HG03378 (cell line): ENCODE measurements around the gene CSMD2.

Experiments
- ATAC-seq: cut with Tn5 transposase; IDR thresholded peaks from one replicate; pipeline ENCODE4 v1.9.1; 2021; ENCODE audit warnings: mild to moderate bottlenecking, moderate library complexity; ENCODE audit not compliant: unreplicated experiment

The CSMD2 gene

DNA sequence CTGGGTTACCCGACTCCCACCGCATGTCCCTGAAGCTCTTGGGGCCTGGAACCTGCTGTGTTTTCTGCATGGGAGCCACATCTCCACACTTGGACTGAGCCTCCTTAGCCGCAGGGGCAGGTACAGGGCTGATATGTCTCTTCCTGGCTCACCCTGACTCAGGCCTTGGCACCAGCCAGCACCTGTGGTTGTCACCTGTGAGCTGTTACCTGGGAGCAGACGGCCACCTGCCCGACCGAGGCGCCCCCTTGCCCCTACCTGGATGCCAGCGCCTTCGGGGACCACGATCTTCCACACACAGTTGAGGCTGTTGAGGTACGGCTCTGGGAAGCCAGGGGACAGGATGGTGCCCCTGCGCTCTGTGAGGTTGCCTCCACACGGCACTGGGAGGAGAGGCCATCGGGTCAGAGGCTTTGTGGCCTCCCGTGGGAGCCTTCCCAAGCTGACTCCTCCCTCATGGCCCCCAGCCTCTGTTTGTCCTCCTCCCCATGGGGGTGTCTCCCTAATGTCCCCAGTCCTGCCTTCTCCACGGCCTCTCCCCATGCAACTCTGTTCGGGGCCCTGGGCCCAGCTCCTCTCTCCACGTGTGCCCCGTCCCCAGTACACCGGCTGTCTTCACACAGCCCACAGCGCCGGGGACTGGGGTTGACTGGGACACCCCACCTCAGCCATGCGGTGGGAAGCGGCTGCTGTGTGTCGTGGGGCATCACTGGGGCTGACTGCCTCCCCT lies 540.6 kb downstream of the CSMD2 start:
- ATAC-seq = no peak

DNA sequence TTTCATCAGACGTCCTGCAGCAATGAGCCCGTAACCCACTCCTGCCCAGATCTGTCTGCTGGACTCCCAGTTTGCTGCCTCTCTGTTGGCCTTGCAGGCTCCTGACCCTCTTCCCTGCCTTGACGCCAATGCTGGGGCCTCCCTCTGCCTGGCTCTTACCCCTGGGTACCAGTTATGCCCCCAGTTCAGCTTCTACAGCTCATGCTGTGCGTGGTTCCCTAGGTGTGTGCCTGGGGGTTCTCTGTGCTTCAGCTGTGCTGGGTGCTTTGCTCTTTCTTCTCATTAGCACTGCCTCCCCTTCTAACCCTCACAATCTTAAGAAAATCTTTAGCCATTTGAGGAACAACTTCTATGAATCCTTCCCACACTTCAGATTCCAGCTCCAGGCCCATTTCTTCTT lies 541.2 kb downstream of the CSMD2 start:
- ATAC-seq = no peak

DNA sequence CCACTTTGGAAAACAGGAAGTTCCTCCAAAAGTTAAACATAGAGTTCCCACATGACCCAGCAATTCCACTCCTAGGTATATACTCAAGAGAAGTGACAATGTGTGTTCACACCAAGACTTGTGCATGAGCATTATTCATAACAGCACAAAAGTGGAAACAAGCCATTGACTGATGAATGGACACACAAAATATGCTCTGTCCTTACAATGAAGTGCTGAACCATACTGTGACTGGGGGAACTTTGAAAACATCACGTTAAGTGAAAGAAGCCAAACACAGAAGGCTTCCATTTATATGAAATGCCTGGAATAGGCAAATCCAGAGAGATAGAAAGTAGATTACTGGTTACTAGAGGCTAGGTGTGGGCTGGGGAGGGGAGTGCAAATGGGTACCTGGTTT lies 542.3 kb downstream of the CSMD2 start:
- no peak for ATAC-seq

DNA sequence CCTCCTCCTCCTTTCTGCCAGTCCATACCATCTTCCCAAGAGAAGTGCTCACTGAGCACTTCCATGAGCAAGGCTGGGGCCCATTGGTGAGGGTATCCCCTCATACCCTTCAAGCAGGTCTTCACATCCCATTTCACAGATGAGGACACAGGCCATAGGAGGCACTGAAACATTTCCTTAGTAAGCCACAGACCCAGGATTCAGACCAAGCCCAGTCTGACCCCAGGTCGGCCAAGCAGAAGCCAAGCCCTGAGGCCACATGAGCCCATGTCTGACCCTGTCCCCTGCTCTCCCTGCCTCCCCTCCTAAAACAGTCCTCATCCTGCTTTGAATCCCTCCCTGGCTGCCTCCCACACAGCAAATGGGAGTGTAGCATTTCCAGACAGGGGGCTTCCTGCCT lies 546.4 kb downstream of the CSMD2 start:
- ATAC-seq = no peak

DNA sequence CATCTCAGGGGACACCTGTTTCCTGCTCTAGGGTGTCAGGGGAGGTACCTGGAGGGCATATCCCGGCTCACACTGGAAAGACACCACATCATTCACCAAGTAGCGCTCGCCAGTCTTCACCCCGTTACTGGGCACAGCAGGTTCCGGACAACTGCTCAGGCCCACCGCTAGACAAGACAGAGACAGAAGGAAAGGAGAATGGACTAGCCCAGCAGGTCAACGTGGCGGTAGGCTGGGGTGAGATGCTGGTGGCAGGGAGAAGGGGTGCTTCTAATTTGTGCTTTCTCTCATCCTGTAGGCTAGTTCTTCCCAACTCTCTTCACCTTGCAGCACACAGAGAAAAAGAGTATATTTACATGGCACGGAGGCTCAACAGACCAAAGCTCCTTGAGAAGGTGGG lies 547.6 kb downstream of the CSMD2 start:
- no peak for ATAC-seq

DNA sequence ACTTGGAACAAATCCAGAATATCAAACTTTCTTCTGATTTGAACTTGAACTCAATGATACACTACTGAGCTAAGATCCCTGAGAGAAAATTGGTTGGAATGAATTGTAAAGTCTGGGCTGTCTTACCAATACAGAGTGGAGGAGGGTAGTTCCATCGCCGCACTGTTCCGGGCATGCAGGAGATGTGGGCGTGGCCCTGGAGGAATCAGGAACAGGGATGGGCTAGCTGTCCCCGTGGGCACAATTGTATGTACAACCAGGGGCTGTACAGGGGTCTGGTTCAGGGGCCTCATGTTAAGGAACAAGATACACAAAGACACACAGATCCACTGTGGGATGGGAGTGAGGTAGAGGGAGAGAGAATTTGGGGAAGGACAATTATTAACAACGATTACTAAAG lies 548.2 kb downstream of the CSMD2 start:
- no peak for ATAC-seq

DNA sequence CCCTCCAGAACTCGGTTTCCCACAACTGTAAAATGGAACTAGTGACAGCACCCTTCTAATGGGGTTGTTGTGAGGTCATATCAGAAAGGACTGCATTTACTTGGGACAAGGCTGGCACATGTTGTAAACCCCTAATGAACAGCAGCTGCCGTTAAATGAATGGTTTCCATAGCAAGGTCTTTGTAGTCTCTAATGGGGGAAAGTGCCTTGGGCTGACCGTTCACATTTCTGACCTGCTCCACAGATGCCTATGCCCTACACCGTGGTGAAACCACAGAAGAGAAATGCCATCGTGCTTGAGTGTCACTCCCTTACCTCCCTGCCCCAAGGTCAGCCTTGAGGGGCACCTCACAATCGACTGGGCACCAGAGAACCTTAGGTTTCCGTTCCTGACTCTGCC lies 549.5 kb downstream of the CSMD2 start:
- no peak for ATAC-seq

DNA sequence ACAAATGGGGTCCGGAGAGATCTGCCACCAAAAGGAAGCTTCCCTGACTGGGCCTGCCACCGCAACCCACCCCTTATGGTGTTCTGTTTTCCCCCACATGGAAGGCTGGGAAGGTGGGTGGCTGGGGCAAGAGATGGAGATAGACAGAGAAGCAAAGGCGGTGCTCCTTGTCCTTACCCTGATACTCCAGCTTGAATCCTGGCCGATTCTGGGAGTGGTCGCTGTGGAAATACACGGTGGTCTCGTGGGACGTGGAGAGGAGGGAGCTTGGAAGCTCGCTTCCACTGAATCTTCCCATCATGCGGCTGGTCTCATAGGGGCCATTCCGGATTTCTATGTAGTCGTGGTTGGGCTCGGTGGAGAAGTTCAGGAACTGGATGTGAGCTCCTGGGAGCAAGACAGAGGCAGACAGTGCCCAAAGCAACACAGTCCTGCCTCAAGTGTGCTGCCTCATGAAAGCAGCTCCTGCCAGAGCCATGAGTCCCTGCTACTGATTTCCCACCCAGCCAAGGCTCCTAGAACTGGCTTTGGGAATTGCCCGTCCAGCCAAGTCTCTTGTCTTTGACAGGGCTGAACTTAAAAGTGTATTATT lies 554.1 kb downstream of the CSMD2 start:
- no peak for ATAC-seq

DNA sequence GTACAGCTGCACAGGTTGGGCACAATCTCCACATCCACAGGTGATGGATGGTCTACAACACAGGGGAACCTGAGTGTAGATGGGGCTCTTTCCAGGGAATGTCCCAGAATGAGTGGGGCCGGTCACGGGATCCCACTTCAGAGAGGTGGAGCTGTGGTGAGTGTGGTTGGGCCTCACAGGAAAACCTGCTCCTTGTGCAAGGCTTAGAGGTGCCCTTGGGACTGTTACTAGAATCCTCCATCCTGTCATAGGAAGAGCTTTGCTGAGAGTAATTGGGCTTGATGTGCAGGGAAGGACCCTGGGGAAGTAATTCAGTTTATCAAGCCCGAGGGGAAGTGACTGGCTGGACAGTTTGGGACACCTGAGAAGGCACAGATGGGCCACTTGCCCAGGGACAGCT lies 554.6 kb downstream of the CSMD2 start:
- ATAC-seq = no peak

DNA sequence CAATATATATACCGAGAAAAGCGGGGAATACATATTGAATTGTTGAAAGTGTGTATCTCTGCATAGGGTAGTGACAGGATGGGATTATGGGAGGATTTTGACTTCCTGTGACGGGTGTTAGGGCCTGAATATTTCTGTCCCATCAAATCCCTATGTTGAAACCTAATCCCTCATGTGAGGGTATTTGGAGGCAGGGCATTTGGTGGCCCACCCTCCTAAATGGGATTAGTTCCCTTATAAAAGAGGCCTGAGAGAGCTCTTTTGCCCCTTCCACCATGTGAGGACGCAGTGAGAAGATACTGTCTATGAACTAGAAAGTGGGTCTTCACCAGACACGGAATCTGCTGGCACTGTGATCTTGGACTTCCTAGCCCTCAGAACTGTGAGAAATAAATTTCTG lies 555.3 kb downstream of the CSMD2 start:
- no peak for ATAC-seq

DNA sequence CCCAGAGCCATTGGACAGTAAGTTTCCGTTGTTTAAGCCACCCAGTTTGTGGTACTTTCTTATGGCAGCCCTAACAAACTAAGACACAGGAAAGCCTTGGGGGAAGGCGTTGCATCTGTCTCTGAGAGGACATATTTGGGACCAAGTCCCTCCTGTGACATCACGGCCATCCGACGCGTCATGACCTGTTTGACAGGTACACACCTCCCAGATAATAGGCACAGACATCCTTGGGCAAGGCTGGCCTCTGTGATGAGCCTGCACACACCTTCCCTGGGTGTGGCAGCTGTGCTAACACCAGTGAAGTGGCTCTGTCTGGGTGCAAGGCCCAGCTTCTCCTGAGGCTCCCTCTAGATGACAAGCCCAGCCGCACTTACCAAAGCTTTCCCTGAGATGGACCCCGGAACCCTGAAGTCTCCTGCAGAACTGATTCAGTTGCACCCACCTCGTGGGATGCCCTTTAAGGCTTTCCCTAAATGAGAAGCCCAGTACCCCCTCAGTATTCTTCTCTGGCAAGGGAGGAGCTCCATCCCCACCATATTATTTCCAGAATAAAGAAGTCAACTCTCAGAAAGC lies 556.1 kb downstream of the CSMD2 start:
- ATAC-seq = no peak

DNA sequence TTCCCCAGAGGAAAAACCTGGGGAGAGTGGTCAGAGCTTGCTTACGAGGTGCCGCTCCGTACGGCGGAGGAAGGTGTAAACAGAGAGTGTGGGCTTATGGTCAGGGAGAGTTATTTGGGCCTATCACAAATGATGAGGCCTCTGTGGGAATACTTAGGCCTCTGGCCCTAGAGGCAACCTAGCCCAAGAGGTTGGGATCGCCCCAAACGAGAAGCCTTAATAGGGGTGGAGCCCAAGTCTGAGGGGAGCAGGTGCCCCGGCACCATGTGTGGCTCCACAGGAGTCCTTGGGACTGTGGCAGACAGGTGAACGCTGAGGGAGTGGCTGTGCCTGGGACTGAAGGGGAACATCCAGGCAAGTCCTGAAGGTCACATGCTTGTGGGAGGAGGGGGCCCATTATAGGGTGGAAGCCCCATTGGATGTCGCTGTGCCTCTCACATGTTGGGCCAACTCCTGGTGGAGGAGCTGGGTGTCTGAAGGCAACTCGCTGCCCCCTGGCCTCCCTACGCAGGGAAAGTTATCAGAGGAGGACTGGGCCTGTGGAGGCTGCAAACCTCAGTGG lies 557.5 kb downstream of the CSMD2 start:
- ATAC-seq = no peak

DNA sequence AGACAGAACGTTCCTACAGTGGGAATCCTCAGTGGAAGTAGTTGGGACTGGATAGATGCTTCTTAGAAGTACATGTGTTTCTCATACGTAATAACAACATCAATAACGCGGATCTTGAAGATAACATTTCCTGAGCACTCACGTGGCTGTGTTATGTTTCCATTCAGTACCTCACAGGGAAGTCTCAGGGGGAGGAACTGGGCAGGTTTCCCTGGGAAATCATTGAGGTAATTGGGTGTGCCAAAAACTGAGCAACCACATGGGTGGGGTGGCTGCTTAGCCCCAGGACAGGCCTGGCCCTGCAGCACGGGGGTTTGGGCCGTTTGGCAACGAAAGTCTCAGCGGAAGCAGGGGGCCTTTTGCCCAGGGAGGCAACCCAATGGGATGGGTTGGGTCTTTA lies 558.8 kb downstream of the CSMD2 start:
- ATAC-seq = no peak

DNA sequence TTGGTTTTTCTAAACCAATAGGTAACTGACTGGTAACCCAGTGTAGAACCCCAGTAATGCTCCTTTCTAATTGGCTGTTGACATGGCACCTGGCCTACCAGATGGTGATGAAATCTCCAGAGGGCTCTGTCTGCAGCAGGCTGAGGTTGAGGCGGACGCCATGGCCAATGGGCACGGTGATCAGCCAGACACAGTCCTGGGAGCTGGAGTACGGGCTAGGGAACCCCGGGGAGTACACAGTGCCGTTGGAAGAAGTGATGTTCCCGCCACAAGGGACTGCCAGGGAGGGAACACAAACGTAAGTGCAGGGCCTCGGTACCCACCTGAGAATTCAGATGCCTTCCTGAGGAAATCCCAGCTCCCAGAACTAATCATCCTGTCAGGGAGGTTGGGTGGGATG lies 562.8 kb downstream of the CSMD2 start:
- no peak for ATAC-seq

DNA sequence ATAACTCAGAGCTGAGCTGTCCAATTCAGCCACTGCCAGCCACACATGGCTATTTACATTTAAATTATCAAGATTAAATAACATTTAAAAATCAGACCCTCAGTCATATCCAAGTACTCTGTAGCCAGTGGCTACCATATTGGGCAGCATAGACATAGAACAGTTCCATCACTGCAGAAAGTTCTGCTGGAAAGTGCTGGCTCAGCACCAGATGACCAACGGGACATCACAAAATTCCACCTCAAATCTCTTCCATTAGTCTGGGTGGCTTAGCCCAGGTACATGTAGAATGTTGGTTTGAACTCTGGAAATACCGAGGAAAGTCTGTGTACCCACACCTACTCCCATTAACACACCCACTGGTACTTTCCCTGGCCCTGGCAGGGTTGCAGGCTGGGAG lies 563.3 kb downstream of the CSMD2 start:
- ATAC-seq = no peak

DNA sequence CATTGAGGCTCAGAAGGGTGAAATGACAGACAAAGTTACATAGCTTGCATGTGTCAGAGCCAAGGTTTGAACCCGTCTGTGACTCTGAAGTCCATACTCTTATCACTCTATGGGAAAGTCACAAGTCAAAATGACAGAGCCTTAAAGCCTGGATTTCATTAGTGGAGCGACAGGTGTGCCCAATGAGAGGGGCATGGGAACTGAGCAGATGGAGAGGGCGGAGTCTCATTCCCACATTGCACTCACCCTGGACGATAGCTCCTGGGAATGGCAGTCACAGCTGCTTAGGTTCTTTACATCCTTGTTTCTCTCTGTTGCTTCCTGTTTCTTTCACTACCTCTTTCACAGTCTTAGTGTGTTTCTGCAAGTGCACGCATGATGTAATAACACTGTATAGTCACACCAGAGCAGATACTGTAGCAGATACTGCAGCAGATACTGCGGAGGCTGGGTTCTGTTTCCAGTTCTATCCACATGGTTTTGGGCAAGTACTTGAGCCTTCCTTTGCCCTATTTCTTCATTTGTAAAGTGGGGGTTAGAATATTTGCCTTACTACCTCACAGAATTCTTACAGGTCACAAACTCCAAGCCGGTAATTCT lies 565.4 kb downstream of the CSMD2 start:
- no peak for ATAC-seq

DNA sequence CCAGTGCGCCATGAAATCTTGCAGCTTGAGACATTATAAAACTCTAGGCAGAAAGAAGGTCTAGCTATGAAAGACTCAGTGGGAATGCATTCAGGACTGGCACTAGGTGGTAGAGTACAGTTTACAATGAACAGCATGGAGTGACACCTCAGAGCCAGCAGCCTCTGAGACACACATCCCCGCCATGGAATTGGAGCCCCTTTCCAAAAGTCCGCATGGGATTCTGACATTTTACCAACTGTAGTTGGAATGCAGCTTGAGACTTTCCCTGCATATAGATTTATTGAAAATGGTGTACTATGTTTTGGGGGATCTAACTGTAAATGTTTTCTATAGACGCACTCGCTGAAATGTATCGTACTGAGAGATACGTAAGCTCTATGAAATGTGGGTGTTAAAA lies 576.3 kb downstream of the CSMD2 start:
- ATAC-seq = no peak

DNA sequence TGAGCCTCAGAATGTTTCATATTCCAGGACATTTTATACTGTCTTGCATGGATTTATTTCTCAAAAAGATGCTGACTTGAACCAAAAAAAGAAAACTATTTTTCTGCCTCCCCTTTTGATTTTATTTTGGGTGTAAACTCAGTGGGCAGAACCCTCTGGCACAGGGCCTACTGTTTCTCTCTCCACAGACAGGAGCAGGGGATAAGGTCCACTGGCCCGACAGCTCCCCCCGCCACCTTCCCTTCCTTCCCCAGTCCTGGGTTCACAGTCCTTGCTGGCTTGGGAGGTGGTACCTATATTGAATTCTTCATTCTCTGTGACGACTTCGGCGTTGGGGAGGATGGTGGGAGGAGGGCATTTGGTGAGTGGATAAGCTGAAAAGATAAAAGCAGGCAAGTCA lies 578.2 kb downstream of the CSMD2 start:
- no peak for ATAC-seq

DNA sequence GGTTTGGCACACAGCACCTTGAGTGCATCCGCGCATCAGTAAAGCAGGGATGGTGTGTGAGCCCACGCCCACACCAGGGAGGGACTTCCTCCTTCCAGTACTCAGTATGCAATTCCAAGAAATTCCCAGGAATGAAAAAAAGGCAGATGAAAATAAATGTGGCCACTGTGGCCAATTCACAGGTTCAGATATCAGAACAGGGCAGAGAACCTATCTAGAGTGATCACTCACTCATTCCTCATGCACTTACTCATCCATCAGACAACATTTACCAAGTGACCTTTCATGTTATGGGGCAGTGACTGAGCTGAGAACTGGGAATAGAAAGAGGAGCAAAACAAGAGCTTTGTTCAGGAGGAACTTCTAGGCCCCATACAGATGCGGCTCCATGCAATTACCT lies 578.9 kb downstream of the CSMD2 start:
- ATAC-seq = no peak

DNA sequence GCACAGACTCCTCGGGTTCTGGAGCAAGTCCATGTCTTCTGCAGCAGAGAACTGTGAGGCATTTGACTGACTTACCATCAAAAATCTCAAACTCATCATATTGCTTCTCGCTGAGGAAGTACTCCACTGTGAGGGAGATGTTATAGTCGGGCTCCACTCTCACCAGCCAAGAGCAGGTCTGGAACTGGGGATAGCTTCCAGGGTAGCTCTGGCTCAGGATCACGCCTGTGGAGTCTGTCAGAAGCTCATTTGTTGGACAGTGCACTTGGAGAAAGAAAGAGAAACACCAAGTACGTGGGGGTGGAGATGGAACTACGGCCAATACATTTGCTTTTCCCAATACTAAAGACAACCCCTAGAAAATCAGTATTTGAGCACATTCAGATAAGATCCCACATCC lies 581.5 kb downstream of the CSMD2 start:
- no peak for ATAC-seq

DNA sequence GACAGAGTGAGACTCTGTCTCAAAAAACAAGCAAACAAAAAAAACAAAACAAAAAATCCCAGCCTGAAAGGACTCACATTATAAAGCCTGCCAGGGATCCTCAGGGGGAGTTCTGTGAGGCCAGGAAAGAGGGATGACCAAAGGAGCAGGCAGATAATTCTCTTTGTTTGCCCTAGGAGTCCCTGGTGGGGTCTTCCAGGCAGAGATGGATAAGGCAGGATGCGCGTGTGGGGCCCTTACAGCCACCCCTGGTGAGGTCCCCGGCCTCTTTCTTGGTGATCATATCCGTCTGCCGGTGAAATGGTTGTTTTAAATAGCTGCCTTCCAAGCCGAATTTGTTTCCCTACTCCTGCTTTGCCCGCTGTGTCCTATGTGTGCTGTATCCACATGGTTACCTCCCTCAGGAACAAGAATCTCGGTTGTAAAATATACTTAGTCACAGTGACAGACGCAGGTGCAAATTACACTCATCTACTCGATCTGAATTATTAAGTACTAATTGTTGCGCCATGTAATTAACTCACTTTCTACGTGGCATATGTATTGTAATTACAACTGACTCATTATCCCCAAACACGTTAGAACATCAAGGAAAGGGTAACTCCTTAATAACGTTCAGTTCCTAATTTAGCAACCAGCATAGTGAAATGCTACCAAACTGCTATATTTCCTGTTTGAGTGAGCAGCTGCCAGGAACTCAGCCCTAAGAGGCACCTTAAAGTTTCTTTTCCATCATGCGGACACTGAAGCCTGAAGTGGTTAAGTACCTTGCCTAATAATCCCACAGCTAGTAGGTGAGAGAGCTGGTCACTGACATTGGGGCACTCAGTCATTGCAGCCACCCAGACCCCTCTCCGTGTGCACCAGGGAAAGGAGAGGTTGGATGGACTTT lies 586.2 kb downstream of the CSMD2 start:
- ATAC-seq = no peak
